HG03571 (cell line): ENCODE measurements around the gene VASH2.
"Not testable (repeated sequence)": the region's sequence is repeated elsewhere in the genome, so short reads cannot be mapped to it uniquely, and the experiment has no call there.

ENCODE experiments used
- ATAC-seq: cut with Tn5 transposase; IDR thresholded peaks from one replicate; pipeline ENCODE4 v1.9.1; 2021; ENCODE audit not compliant: unreplicated experiment

VASH2 gene

DNA sequence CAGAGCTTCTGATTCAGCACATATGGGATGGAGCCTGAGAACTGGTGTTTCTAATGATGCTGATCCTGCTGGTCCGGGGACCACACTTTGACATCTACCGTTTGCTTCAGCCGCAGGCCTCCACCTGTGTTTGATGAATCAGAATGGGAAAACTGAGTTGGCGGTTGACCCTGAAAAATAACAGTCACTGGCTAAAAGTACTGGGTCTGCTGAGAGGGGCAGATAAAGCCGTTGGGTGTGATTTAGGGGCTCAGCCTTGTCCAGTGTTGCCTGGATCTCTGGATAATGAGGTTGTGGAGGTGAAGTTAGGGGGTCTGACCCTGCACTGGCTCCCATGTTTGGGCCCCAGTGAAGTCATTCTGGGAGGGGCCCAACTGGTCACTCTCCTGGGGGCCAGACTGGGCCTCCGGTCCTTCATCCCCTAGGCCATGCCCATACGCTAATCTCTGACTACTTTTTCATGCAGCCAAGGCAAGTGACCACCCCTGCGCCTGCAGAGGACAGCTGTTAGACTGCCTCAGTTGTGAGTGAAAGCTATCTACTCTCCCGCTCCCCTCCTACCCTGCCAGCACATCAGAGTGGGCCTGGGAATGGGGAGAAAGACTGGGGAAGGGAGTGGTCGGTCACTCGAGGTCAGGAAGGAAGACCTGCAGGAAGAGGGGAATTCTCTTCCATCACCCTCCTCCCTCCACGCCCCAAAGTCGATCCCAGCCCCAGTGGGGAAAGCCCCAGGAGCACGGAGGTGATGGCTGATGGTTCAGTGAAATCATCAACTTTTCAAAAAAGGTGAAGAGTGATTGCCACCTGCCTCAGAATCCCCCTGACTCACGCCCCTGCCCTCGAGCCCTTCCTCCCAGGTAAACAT lies 27.7 kb downstream of the VASH2 start:
- peak; percentile 38 for ATAC-seq

DNA sequence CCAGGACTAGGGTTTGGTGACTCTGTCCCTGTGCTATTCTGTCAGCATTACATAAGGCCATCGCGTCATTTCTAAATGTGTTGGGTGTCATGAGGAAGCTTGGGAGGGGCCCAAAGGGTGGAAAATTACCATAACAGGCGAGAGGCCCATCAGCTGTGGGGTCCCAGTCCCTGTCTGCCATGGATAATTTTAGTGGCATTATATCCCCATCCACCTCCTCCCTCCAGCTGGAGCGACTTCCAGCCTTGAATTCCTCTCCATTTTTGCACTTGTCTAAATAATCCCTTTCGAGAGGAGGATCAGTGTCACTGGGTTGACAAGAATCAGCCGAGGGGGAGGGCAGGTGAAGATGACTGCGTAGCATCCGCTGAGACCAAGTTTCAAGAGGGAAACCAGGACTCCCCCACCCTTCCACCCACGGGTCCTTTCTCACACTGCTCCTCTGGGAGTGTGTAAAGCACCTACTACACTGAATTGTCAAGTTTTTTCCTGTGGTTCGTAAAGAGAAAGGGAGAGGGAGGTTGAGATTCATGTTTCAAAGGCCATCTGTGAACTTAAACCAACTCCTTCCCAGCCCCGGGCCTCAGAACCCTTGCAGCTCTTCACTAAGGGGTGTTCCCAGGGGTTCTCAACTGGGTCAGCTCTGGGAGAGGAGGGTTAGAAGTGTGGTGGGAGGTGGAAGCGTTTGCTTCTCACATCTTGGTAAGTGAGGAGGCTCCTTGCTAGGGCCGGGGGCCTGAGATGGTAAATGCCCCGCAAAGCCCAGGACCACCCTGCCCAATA lies 29.2 kb downstream of the VASH2 start:
- peak; percentile 55 for ATAC-seq

DNA sequence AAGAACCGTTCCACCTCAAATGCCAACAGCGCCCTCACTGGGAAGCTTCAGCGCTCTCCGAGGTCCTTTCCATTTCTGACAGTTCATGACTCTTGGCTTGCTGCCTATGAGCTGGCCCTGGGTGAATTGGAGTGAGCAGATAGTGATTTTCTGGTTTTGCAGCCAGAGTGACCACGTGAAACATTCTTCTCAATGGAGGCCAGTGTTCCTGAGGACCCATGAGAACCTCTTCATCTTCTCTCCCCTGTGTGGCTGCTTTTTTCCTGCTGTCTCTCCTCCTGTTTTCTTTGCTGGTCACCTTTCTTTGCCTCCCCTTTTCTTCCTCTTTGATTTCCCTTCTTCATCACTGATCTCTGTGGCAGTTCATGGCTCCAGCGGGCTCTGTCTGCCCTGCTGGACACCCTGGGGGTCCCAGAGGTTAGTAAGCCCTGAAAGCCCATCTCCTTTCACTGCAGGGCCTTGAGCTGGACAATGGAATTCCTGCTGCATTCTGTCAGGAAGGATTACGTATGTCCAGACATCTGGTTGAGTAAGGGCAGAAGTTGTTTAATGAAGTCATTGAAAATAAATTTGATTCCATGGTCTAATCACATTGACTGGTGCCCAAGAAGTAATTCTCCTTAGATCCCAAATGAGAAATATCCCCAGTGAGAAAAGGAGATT lies 29.9 kb downstream of the VASH2 start:
- no peak for ATAC-seq

DNA sequence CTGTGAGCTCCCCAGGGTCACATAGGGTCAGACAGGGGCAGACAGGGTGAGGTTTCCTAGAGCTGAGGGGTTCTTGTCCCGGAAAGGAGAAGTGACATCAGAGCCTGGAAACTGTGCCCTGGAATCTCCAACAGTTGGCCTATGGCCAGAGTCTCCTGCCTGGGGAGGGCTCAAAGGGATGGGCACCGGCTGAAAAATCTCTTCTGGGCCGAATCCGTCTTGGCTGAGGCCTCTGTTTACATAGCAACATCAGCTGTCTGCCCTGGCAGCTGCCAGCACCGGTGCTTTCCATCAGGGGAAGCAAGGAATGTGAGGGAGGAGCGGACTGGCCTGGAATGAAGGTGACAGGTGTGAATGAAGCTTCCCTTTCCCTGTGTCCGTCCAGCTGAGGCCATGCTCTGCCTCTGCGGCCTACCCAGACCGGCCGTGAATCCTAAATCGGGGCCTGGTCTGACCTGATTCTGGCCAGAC lies 30.7 kb downstream of the VASH2 start:
- no peak for ATAC-seq

DNA sequence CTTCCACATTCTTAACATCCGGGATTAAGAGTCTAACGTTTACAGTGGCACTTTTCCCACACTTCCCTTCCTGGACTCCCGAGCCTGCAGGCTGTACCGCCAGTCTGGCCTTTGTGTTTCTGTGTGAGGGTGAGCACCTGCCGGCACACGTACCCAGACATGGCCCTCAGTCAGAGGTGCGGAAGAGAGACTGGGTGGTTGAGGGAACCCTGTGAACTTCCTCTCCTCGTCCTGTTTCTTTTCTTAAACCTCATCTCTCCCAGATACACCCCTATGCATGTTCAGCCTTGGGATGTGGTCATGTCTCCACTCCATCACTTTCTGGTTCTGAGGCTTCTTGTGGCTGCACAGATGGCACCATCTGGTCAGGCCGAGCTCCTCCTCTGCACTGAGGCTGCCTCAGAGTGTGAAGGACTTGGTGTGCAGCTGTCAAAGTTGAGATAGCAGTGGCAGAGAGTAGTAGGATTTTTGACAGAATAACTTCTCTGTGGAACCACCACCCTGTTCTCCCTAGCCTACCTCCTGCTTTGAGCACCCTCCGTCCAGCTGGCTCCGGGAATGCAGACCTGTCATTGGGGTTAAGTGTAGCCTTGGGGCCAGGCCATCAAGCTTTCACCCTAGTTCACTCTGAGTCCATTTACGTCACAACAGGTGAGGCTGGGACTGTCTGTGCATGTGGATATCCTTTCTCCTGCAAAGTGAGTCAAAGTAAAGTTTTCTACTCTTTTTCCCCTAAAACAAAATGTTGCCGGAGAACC lies 31.4 kb downstream of the VASH2 start:
- peak; percentile 68 for ATAC-seq

DNA sequence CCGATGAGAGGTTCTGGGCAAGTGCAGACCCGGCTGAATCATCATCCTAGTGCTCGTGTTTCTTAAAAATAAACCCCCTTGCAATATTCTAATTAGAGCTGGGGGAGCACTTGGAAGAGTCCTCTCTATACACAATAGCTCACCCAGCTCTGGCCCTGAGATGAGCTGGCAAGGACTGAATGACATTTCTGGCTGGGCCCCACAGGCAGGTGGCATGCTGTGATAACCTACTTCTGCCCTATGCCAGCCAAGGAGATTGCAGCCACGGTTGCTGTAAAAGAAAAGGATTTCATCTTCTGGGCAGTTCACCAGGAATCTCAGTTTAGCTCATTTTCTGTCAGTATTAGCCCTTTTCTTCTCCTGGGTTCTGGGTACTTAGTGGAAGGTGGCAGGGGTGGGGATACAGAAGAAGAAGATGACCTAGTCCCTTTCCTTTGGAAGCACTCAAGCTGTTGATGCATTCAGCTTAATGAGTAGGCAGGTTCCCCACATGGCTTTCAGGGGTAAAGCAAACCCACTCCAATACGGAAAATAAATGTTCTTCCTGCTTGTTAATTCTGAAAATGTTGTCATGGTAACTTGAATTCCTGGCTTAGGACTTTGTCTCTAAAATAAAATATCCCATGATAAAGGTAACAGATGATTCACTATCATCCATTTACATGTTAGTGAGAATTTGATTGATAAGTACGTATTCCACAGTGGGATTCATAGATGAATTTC lies 32.2 kb downstream of the VASH2 start:
- no peak for ATAC-seq

DNA sequence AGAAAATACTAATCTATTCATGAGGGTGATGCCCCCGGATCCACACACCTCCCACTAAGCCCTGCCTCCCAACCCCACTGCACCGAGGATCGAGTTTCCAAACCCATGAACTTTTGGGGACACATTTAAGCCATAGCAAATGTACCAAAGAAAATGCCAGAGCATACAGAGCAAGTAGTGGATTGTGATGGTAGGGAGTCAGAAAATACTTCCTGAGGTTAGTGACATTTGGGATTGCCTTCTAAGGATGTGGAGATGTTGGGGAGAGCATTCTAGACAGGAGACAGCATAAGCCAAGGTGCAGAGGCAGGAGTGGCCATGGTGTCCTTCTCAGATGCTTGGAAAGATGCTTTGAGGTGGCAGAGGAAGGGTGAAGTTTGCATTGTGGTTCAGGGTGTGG lies 33.1 kb downstream of the VASH2 start:
- no peak for ATAC-seq

DNA sequence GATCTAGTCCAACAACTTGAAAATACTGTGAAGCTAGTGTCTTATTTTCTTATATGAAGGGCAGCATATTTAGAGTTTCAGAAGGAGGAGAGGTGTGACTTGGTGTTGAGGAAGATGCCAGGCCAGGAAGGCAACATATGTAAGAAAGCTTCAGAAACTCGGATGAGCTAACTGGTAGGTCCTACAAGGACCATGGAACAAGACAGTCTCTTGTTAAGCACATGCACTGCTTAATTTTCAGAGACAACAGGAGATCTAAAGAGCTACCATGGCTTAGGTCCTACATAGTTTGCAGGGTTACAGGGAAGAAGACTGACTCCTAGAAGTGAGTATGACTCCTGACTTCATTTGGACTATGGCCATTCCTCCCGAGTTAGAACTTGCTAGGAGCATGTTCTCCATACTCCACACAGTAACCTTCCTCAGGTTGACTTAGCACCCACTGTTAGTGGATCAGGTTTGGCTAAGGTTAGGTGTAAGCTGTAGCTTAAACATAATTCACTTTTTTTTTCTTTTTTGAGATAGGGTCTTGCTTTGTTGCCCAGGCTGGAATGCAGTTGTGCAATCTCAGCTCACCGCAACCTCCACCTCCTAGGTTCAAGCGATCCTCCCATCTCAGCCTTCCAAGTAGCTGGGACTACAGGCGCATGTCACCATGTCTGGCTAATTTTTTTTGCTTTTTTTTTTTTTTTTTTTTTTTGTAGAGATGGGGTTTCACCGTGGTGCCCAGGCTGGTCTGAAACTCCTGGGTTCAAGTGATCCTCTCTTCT lies 34.4 kb downstream of the VASH2 start:
- ATAC-seq = no peak

DNA sequence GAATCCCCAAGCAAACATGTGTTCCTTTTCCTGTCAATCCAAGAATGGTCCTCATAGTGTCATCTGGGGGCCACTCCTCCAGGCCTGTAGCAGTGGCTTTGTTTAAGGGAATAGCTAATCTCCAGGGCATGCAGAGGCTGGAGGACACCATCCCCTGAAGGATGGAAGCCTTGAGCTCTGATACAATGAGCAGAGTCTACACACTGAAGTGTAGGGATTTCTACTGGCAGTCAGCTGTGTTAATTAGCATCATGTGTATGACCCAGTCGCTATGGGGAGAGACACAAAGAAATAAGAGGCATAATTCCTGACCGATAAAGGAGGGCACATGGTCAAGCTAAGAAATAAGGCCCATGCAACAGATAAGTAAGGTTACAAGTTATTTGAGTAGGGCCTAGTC lies 36.2 kb downstream of the VASH2 start:
- ATAC-seq = no peak

DNA sequence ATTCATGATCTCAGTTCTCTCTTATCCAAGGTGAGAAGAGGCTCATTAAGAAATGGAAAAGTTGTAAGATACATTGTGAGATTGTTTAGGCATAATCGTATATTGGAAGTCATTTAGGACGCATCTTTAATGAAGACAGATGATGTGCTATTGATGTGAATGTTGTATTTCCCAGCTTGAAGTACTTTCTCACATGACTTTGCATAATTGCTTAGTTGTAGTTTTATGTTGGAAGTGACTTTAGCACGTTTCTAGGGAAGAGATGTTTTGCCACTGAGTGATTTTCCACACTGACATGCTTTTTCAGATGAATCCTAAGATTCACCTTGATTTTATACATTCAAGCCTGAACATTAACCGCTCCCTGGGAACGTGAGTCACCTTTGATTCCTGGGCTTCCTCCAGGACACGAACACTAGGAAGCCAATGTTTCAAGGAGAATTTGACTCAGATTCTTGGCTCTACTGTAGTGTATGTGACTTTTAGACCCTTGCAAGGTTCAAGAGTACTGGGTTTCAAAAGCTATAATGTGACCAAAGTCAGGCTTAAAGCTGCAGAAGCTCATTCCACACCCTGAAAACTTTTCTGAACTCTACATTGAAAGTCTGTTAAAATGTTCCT lies 37.5 kb downstream of the VASH2 start:
- no peak for ATAC-seq

DNA sequence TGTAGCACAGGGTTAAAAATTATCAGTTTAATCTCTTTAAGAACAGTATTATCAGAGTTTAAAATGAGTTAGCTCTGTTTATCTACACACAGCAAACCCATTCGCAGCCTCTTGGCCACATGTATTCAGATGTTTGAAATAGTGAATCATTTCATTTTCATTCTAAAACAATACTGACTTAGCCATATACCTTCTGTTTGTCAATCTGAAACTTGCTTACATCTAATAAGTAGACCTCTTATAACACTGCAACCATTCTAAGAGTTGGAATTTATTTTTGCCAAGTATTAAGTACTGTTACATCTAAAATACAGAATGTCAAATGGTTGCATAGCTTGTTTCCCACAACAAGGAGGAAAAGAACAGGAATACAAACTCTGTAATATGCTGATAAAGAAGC lies 39.9 kb downstream of the VASH2 start:
- no peak for ATAC-seq

DNA sequence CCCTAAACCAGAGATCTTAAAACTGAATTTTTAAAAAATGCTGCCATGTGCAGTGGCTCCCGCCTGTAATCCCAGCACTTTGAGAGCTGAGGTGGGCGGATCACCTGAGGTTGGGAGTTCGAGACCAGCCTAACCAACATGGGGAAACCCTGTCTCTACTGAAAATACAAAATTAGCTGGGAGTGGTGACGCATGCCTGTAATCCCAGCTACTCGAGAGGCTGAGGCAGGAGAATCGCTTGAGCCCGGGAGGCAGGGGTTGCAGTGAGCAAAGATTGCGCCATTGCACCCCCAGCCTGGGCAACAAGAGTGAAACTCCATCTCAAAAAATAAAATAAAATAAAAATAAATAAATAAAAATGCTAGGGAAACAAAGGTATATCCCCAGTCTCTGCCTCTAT lies 43.6 kb downstream of the VASH2 start:
- ATAC-seq = not testable (repeated sequence)

DNA sequence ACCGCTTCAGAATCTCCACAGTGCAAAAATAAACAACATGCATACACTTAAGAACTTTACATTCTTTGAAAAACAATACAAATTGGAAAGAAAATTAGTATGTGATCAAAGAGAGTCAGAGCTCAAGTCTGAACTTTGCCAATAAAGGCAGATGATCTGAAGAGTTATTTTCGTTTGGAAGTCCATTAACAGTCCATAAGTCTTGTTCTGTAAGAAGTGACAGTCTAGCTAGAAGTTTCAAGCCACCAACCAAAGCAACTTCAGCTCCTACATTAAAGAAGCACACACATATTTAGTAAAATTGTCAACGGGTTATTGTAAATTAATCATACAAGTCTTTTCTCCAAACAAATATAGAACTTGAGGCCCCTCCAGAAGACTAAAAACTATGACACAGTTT lies 44.6 kb downstream of the VASH2 start:
- ATAC-seq = no peak

DNA sequence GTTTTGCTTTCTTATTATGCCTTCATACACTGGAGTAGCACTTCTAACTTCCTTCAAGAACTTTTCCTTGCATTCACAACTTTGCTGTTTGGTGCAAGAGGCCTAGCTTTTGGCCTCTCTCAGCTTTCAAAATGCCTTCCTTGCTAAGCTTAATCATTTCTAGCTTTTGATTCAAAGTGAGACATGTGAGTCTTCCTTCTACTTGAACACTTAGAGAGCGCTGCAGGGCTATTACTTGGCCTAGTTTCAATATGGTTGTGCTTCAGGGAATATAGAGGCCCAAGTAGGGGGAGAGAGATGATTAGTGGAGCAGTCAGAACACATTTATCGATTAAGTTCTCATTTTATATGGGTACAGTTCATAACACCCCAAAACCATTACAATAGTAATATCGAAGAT lies 52.9 kb downstream of the VASH2 start:
- ATAC-seq = no peak

DNA sequence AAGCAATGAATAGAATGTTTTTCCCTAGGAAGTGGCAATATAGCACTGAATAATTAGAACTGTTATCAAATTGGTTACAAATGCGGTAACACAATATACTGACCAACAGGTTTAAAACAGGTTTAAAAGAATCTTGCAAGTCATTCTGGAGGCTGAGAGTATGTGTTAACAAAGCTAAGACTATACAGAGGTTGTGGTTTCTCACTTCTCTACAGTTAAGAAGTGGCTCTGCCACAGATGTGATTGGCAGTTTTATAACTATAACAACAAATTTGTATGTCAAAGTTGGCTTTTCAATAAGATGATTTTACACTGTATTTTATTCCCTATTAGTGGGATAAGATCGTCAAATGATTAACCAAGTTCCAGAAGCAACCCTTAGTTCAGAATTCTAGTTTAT lies 58.2 kb downstream of the VASH2 start:
- ATAC-seq = no peak

DNA sequence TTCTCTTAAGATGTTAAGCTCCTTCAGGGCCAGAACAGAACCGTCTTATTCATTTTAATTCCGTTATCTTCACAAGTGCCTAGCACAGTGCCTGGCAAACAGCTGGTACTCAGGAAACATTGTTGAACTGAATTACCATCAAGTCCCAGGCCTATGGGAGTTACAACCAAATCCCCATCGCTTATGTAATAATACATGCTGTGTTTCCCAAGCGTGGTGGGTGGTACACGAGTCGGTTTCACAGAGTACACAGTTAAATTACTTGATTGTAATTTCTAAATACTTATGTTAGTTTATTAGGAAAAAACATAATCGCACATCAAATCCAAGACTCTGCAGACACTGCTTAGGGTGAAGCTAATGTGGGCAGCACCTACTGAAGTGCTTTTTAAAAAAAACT lies 64.3 kb downstream of the VASH2 start:
- no peak for ATAC-seq

DNA sequence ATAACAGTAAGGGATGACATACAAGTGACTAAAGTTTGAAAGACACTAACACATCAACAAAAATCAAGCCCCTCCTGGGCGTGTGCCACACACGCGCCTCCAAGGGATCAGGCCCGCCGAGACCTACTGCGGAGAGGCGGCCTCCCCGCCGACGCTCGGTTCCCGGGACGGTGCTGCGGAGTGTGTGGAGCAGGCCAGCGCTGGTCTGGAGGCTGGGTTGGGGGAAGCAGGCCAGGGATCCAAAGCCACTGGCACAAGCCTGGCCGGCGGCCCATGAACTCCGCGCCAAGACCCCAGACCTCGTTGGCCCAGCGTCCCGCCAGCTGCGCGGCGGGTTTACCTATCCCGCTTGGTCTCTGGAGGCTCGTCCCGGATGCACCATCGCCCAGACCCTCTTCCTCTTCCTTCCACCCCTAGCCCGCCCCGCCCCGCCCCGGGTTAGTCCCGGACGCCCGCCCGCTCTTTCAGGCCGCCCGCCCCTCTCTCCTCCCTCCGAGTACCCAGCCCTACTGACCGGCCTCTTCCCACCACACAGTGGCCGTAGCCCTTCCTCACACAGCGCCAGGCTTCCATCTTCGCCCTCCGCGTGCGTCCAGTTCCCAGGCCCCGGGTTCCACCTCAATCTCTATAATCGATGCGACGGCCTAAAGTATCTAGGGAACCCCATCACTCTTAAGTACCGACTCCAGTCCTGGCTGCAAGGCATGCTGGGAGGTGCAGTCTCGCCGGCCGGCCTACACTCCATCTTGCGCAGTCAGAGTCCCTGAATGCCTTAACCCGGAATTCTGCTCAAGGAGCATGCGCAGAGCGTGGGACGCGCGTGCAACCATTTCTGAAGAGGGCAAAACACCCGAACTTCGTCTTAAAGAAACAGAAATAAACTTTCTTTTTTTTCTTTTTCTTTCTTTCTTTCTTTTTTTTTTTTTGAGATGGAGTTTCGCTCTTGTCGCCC lies 65.0 kb downstream of the VASH2 start, which contains the start of gene ANGEL2:
Gene ANGEL2 (minus strand): TSS at position 769 of the 952 bp plus-strand sequence. CDS start 196 bp downstream, at position 573.
- peak; percentile 91 for ATAC-seq
